Tibial artery (tissue), 4 donors: ENCODE results near the gene WDR49.

Experiments used
- DNase-seq, 2 donors: peaks; one replicate each; pipeline ENCODE4 v3.0.0-alpha.2; 2019
- H3K27ac ChIP-seq, 2 donors: fragments of 200-600 bp; sonication (generic) in 1 of 2; 1 replicate in 1 of 2; 2 replicates in 1 of 2; pipeline ENCODE4 v1.5.1; 2018 to 2019; ENCODE audit warnings: mild to moderate bottlenecking in 1 of 2
- H3K27me3 ChIP-seq, 2 donors: fragments of 200-600 bp; sonication (generic) in 1 of 2; one replicate each; pipeline versions ENCODE4 v1.5.1 to v1.6.0; 2016 to 2019
- H3K36me3 ChIP-seq, 3 donors: fragments of 200-600 bp; sonication (generic) in 2 of 3; one replicate each; pipeline ENCODE4 v1.5.1; 2016 to 2019; ENCODE audit warnings: mild to moderate bottlenecking in 2 of 3
- H3K4me1 ChIP-seq, 4 donors: fragments of 200-600 bp; sonication (generic) in 2 of 4; 1 replicate in 3 of 4; 2 replicates in 1 of 4; pipeline ENCODE4 v1.5.1; 2016 to 2019
- H3K4me3 ChIP-seq, 2 donors: fragments of 200-600 bp; sonication (generic) in 1 of 2; 1 replicate in 1 of 2; 2 replicates in 1 of 2; pipeline ENCODE4 v1.5.1; 2018 to 2019; ENCODE audit warnings: mild to moderate bottlenecking in 2 of 2
- H3K9me3 ChIP-seq, 3 donors: fragments of 200-600 bp; sonication (generic) in 1 of 3; one replicate each; pipeline ENCODE4 v1.5.1; 2016 to 2019
- CTCF ChIP-seq, 2 experiments: fragments of 200-600 bp in 1 of 2; fragments of 450-650 bp in 1 of 2; IDR thresholded peaks; one replicate each; pipeline ENCODE4 v1.5.1; 2017 to 2019; ENCODE audit warnings: antibody characterized with exemption in 2 of 2, mild to moderate bottlenecking in 1 of 2, moderate library complexity in 1 of 2
- intact Hi-C: fragments of 100-400 bp; cut with DNase I; formaldehyde crosslinking; loops from one replicate; pipeline ENCODE4 v1.15.0; 2023; ENCODE audit warnings: low total_unique reads

The WDR49 gene

GRCh38 chr3:167684388-167684993, 30.7 kb upstream of the WDR49 start:
- TF ChIP-seq CTCF (IDR thresholded peaks at IDR 0.05): peak; percentile 46 to 73
- DNase-seq: peak in 1 of 2 donors; percentile 24
- Histone ChIP-seq H3K36me3 (peaks cover 23 to 32% (median 31%) of the 10 kb centered on the region in 3 donors), H3K27me3 (no peaks in the 10 kb centered on the region), H3K4me1 (no peaks in the 10 kb centered on the region), H3K27ac (no peak overlapping the region), H3K4me3 (no peak overlapping the region), H3K9me3 (no peaks in the 10 kb centered on the region)
- intact Hi-C loops: no loop called here

DNA sequence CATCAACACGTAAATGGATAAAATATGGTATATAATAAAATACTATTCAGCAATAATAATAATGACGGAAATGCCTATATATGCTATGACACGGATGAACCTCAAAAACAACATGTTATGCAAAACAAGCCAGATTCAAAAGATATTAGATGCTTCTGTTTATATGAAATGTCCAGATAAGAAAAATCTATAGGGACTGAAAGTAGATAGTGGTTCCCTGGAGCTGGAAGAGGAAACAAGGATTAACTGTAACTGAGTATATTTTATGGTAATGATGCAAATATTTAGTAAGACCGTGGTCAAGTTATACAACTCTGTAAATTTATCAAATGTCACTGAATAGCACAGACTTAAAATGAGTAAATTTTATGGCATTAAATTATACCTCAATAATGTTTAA, 25.8 kb upstream of the WDR49 start:
- Histone ChIP-seq H3K36me3 (peaks cover 46 to 48% (median 47%) of the 10 kb centered on the region in 3 donors), H3K4me1 (no peaks in the 10 kb centered on the region), H3K27me3 (no peaks in the 10 kb centered on the region), H3K4me3 (no peak overlapping the region), H3K27ac (no peak overlapping the region), H3K9me3 (peaks cover 3 to 18% (median 17%) of the 10 kb centered on the region in 3 donors)
- no peak for DNase-seq
- intact Hi-C loops: no loop called here
- TF ChIP-seq CTCF (IDR thresholded peaks at IDR 0.05): no peak

DNA sequence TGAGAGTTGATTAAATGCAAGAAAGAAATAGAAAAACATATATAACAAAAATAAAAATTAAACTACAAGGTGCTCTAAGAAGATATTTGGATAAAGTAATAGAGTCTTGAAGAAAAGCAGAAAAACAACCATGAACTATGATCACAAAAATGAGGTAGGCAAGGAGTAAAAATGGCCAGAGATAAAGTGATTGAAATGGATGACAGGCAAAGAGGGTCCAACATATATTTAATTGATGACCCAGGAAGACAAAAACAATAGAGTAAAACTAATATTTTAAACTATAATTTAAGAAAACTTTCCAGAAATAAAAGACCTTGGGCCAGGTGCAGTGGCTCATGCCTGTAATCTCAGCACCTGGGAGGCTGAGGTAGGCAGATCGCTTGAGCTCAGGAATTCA, 22.1 kb upstream of the WDR49 start:
- no peaks in the 10 kb centered on the region for H3K4me1 ChIP-seq
- no peak for TF ChIP-seq CTCF (IDR thresholded peaks at IDR 0.05)
- intact Hi-C loops: no loop called here
- no peak overlapping the region for H3K27ac ChIP-seq
- H3K4me3 ChIP-seq: no peak overlapping the region
- H3K27me3 ChIP-seq: no peaks in the 10 kb centered on the region
- DNase-seq: no peak
- peaks cover 3 to 23% (median 17%) of the 10 kb centered on the region in 3 donors for H3K9me3 ChIP-seq
- peaks cover 47 to 49% (median 48%) of the 10 kb centered on the region in 3 donors for H3K36me3 ChIP-seq

- Histone ChIP-seq H3K4me1 (no peaks in the 10 kb centered on the region), H3K36me3 (peaks cover 40 to 51% (median 41%) of the 10 kb centered on the region in 3 donors), H3K4me3 (no peak overlapping the region), H3K27ac (no peak overlapping the region), H3K27me3 (no peaks in the 10 kb centered on the region), H3K9me3 (peaks cover 3 to 23% (median 17%) of the 10 kb centered on the region in 3 donors)
- intact Hi-C loops: no loop called here
- TF ChIP-seq CTCF (IDR thresholded peaks at IDR 0.05): no peak
- DNase-seq: no peak
These were observed 19.5 kb upstream of the WDR49 start for GRCh38 chr3:167673221-167673620.

GRCh38 chr3:167671878-167672427, 18.2 kb upstream of the WDR49 start:
- DNase-seq: no peak
- TF ChIP-seq CTCF (IDR thresholded peaks at IDR 0.05): no peak
- no peak overlapping the region for H3K27ac ChIP-seq
- H3K4me1 ChIP-seq: no peaks in the 10 kb centered on the region
- no peaks in the 10 kb centered on the region for H3K27me3 ChIP-seq
- intact Hi-C loops: no loop called here
- H3K4me3 ChIP-seq: no peak overlapping the region
- H3K36me3 ChIP-seq: peaks cover 40 to 44% (median 40%) of the 10 kb centered on the region in 3 donors
- peaks cover 3 to 23% (median 17%) of the 10 kb centered on the region in 3 donors for H3K9me3 ChIP-seq
